ENCODE measurements around the gene ASIC1. TPM values are rescaled to one million over a fixed set of nuclear protein-coding genes. Genes with fewer than 3 reads are reported as not detected.

Gene ASIC1
- total RNA-seq, 1 donor from 2014 or later, result not detected

GRCh38 chr12:50043308-50043707 is 14.1 kb upstream of the ASIC1 start:
- no peak overlapping the region for H3K27ac Mint-ChIP-seq
- no peaks in the 10 kb centered on the region for H3K9me3 Mint-ChIP-seq
- ChIA-PET CTCF (no interaction called here), POLR2A (no interaction called here)
- intact Hi-C loops (cut with micrococcal nuclease), result no loop called here
- no peaks in the 10 kb centered on the region for H3K4me1 Mint-ChIP-seq
- no peaks in the 10 kb centered on the region for H3K27me3 Mint-ChIP-seq
- ATAC-seq (ENCODE audit: low read depth), result no peak
- TF ChIP-seq CTCF (IDR thresholded peaks at IDR 0.05), result no peak
- no peak for DNase-seq
- no peak overlapping the region for H3K4me3 Mint-ChIP-seq
- H3K36me3 Mint-ChIP-seq (ENCODE audit: low read depth), result no peaks in the 10 kb centered on the region

- ChIA-PET POLR2A (no interaction called here), CTCF (no interaction called here)
- no peak for ATAC-seq (ENCODE audit: low read depth)
- Mint-ChIP-seq H3K4me3 (no peak overlapping the region), H3K27me3 (no peaks in the 10 kb centered on the region), H3K9me3 (no peaks in the 10 kb centered on the region), H3K4me1 (no peaks in the 10 kb centered on the region), H3K36me3 (ENCODE audit: low read depth) (no peaks in the 10 kb centered on the region), H3K27ac (no peak overlapping the region)
- intact Hi-C loops (cut with micrococcal nuclease), result no loop called here
- TF ChIP-seq CTCF (IDR thresholded peaks at IDR 0.05), result no peak
- DNase-seq, result no peak
Observed at GRCh38 chr12:50043854-50044253, 13.5 kb upstream of the ASIC1 start.

- no peak for TF ChIP-seq CTCF (IDR thresholded peaks at IDR 0.05)
- Mint-ChIP-seq H3K27ac (no peak overlapping the region), H3K36me3 (ENCODE audit: low read depth) (no peaks in the 10 kb centered on the region), H3K9me3 (no peaks in the 10 kb centered on the region), H3K4me1 (no peaks in the 10 kb centered on the region), H3K27me3 (peaks cover 29% of the 10 kb centered on the region), H3K4me3 (no peak overlapping the region)
- CTCF ChIA-PET, result no interaction called here
- DNase-seq, result no peak
- no peak for ATAC-seq (ENCODE audit: low read depth)
- intact Hi-C loops (cut with micrococcal nuclease), result no loop called here
- POLR2A ChIA-PET, result no interaction called here
Observed at GRCh38 chr12:50047693-50048250, 9.6 kb upstream of the ASIC1 start.

GRCh38 chr12:50049254-50050118 is 7.9 kb upstream of the ASIC1 start:
- H3K9me3 Mint-ChIP-seq, result no peaks in the 10 kb centered on the region
- intact Hi-C loops (cut with micrococcal nuclease), result no loop called here
- no peaks in the 10 kb centered on the region for H3K4me1 Mint-ChIP-seq

More at GRCh38 chr12:50049254-50050118, 7.9 kb upstream of the ASIC1 start:
- TF ChIP-seq CTCF (IDR thresholded peaks at IDR 0.05), result no peak
- H3K4me3 Mint-ChIP-seq, result no peak overlapping the region
- no peaks in the 10 kb centered on the region for H3K36me3 Mint-ChIP-seq (ENCODE audit: low read depth)
- no peak overlapping the region for H3K27ac Mint-ChIP-seq
- DNase-seq (no peak), ATAC-seq (ENCODE audit: low read depth) (no peak)
- POLR2A ChIA-PET, result interaction anchor here (0.5 kb wide), 1 partner anchor 491 kb away, joined by 3 read pairs; no protein-coding TSS in a partner anchor
- CTCF ChIA-PET, result interaction anchor here (1.2 to 1.3 kb wide), 2 partner anchors 83 to 103 kb away, joined by 3 to 4 read pairs; no protein-coding TSS in a partner anchor
- H3K27me3 Mint-ChIP-seq, result peaks cover 32% of the 10 kb centered on the region

Data from activated B cell treated with CpG ODN at 0.5 μM for 24 hours (primary cell).